GM23248 (cell line): ENCODE data around the gene POLA2. TPM values are rescaled to one million over a fixed set of nuclear protein-coding genes. Genes with fewer than 3 reads are reported as not detected.

Experiments used
- DNase-seq: peaks from one replicate; pipeline ENCODE4 v3.0.0-alpha.2; 2015
- H2AFZ ChIP-seq: fragments of 200-600 bp; sonication (generic); 2 replicates; pipeline ENCODE4 v1.6.1; 2016; ENCODE audit warnings: antibody characterized with exemption
- H3F3A ChIP-seq: fragments of 200-600 bp; sonication (generic); 2 replicates; pipeline ENCODE4 v1.6.1; 2016; ENCODE audit warnings: mild to moderate bottlenecking, antibody characterized with exemption, mixed run types; ENCODE audit not compliant: insufficient read depth
- H3K27ac ChIP-seq: fragments of 200-600 bp; sonication (generic); 2 replicates; pipeline ENCODE4 v1.5.1; 2016; ENCODE audit warnings: mild to moderate bottlenecking
- H3K27me3 ChIP-seq: fragments of 200-600 bp; sonication (generic); replicated peaks from 2 replicates; pipeline ENCODE4 v1.6.1; 2016; ENCODE audit warnings: mild to moderate bottlenecking; ENCODE audit not compliant: insufficient read depth
- H3K36me3 ChIP-seq: fragments of 200-600 bp; sonication (generic); 2 replicates; pipeline ENCODE4 v1.6.1; 2016; ENCODE audit warnings: low read depth, mild to moderate bottlenecking
- H3K4me1 ChIP-seq: fragments of 200-600 bp; sonication (generic); 2 replicates; pipeline ENCODE4 v1.6.1; 2016; ENCODE audit warnings: mild to moderate bottlenecking; ENCODE audit not compliant: insufficient read depth
- H3K4me2 ChIP-seq: fragments of 200-600 bp; sonication (generic); one replicate; pipeline ENCODE4 v1.6.1; 2016; ENCODE audit warnings: mild to moderate bottlenecking; ENCODE audit not compliant: unreplicated experiment
- H3K4me3 ChIP-seq: fragments of 200-600 bp; sonication (generic); 2 replicates; pipeline ENCODE4 v1.5.1; 2016; ENCODE audit warnings: mild to moderate bottlenecking
- H3K79me2 ChIP-seq: fragments of 200-600 bp; sonication (generic); 2 replicates; pipeline ENCODE4 v1.6.1; 2016; ENCODE audit warnings: mild to moderate bottlenecking; ENCODE audit not compliant: insufficient read depth
- H3K9ac ChIP-seq: fragments of 200-600 bp; sonication (generic); 2 replicates; pipeline ENCODE4 v1.6.1; 2016; ENCODE audit warnings: mild to moderate bottlenecking
- H3K9me2 ChIP-seq: fragments of 200-600 bp; sonication (generic); 2 replicates; pipeline ENCODE4 v1.6.1; 2016; ENCODE audit warnings: mixed run types, mild to moderate bottlenecking, moderate library complexity; ENCODE audit not compliant: insufficient read depth
- H3K9me3 ChIP-seq: fragments of 200-600 bp; sonication (generic); one replicate; pipeline ENCODE4 v1.6.1; 2017; ENCODE audit warnings: low read depth
- H4K20me1 ChIP-seq: fragments of 200-600 bp; sonication (generic); 2 replicates; pipeline ENCODE4 v1.6.0; 2016; ENCODE audit not compliant: insufficient read depth
- EZH2 ChIP-seq: fragments of 200-600 bp; sonication (generic); IDR thresholded peaks from 2 replicates; pipeline ENCODE4 v1.6.1; 2018; ENCODE audit warnings: antibody characterized with exemption, mild to moderate bottlenecking; ENCODE audit not compliant: insufficient read depth, poor library complexity, severe bottlenecking
- EZH2phosphoT487 ChIP-seq: fragments of 200-600 bp; sonication (generic); IDR thresholded peaks from 2 replicates; pipeline ENCODE4 v1.6.1; 2018; ENCODE audit warnings: antibody characterized with exemption, moderate library complexity, mild to moderate bottlenecking, low read depth; ENCODE audit not compliant: insufficient read depth
- WGBS, 2 experiments: methylation state at CpG; one replicate each; pipeline ENCODE4 v1.1.6; 2015 to 2017; ENCODE audit warnings: low lambda C conversion rate in 2 of 2, low coverage in 1 of 2; ENCODE audit errors: missing lambda C conversion rate in 2 of 2; 5-methylcytosine and 5-hydroxymethylcytosine counted together
- in situ Hi-C: fragments of 300-500 bp; cut with MboI; formaldehyde crosslinking; loops from 2 replicates; pipeline ENCODE4 v1.15.0; 2020
- polyA plus RNA-seq: library from polyadenylated mRNA; unstranded; fragments of >200 nt; fragmentation: Nextera tagmentation; extraction: Ambion mirVana; gene quantifications from 2 replicates; pipeline ENCODE4 v1.2.1, GENCODE V29; 2016
- total RNA-seq: library from RNA; depleted of rRNA; stranded (reverse); fragments of >200 nt; shearing (Covaris generic); gene quantifications from 2 replicates; pipeline ENCODE4 v1.2.3, GENCODE V29; 2014

The POLA2 gene
- total and polyA plus RNA-seq, 2 experiments from 2014 or later = 8.6 to 8.7 TPM

GRCh38 chr11:65295571-65296341 is 34.0 kb downstream of the POLA2 start:
- Histone ChIP-seq H3K79me2 (no peaks in the 10 kb centered on the region), H2AFZ (no peak overlapping the region), H3K4me2 (no peak overlapping the region), H3K9me3 (no peaks in the 10 kb centered on the region), H3F3A (peaks cover 15% of the 10 kb centered on the region), H3K4me3 (no peak overlapping the region), H3K4me1 (peaks cover 34% of the 10 kb centered on the region), H3K36me3 (peaks cover 10% of the 10 kb centered on the region; the same call in 1 of the 2 replicates), H3K9me2 (no peaks in the 10 kb centered on the region), H4K20me1 (no peaks in the 10 kb centered on the region), H3K9ac (no peak overlapping the region), H3K27ac (no peak overlapping the region), H3K27me3 (no peaks in the 10 kb centered on the region)
- in situ Hi-C loops = no loop called here
- WGBS, 2 experiments = 93 to 95% methylated on average over 11 of the region's 11 CpGs
- TF ChIP-seq EZH2phosphoT487 (no peak), EZH2 (no peak)
- no peak for DNase-seq

GRCh38 chr11:65297026-65297672 is 35.4 kb downstream of the POLA2 start:
- no peak for DNase-seq
- H3K36me3 ChIP-seq = peaks cover 10% of the 10 kb centered on the region; the same call in 1 of the 2 replicates
- no peak overlapping the region for H3K4me3 ChIP-seq
- no peaks in the 10 kb centered on the region for H3K9me3 ChIP-seq
- H3K9me2 ChIP-seq = no peaks in the 10 kb centered on the region
- H3K9ac ChIP-seq = no peak overlapping the region
- peaks cover 21% of the 10 kb centered on the region for H3K4me1 ChIP-seq
- 81% methylated on average over 12 of the region's 12 CpGs for WGBS, 2 experiments
- no peaks in the 10 kb centered on the region for H4K20me1 ChIP-seq
- no peak overlapping the region for H3K4me2 ChIP-seq
- no peaks in the 10 kb centered on the region for H3K27me3 ChIP-seq
- in situ Hi-C loops = no loop called here
- 0 out of 2 replicates have a peak, but pooled peaks cover 5% of the 10 kb centered on the region for H3F3A ChIP-seq
- no peak for TF ChIP-seq EZH2phosphoT487
- no peak for TF ChIP-seq EZH2
- no peak overlapping the region for H3K27ac ChIP-seq
- H2AFZ ChIP-seq = no peak overlapping the region
- H3K79me2 ChIP-seq = no peaks in the 10 kb centered on the region

- peaks cover 10% of the 10 kb centered on the region; the same call in 1 of the 2 replicates for H3K36me3 ChIP-seq
- peak overlapping the region; percentile 11; the same call in 1 of the 2 replicates for H2AFZ ChIP-seq
- H4K20me1 ChIP-seq = no peaks in the 10 kb centered on the region
- H3F3A ChIP-seq = no peaks in the 10 kb centered on the region
- no peaks in the 10 kb centered on the region for H3K79me2 ChIP-seq
- peak overlapping the region; percentile 39 for H3K27ac ChIP-seq
- no peak for TF ChIP-seq EZH2phosphoT487
- no peak for TF ChIP-seq EZH2
- peak overlapping the region; percentile 15 for H3K4me2 ChIP-seq
- H3K27me3 ChIP-seq = no peaks in the 10 kb centered on the region
- H3K4me1 ChIP-seq = peaks cover 14% of the 10 kb centered on the region
- no peaks in the 10 kb centered on the region for H3K9me3 ChIP-seq
- peak; percentile 26 for DNase-seq
- in situ Hi-C loops = no loop called here
- H3K4me3 ChIP-seq = no peak overlapping the region
- H3K9ac ChIP-seq = peak overlapping the region; percentile 61; the same call in 1 of the 2 replicates
- WGBS, 2 experiments = 44 to 46% methylated on average over 8 of the region's 8 CpGs
- H3K9me2 ChIP-seq = no peaks in the 10 kb centered on the region
These were observed 36.4 kb downstream of the POLA2 start for GRCh38 chr11:65298131-65298535.

- TF ChIP-seq EZH2phosphoT487 = no peak
- no peak for TF ChIP-seq EZH2
- Histone ChIP-seq H3F3A (no peaks in the 10 kb centered on the region), H3K9ac (peak overlapping the region; percentile 61), H3K27me3 (no peaks in the 10 kb centered on the region), H3K4me3 (no peak overlapping the region), H3K9me2 (no peaks in the 10 kb centered on the region), H3K36me3 (peaks cover 10% of the 10 kb centered on the region; the same call in 1 of the 2 replicates), H3K9me3 (no peaks in the 10 kb centered on the region), H3K27ac (peak overlapping the region; percentile 39), H3K4me1 (peaks cover 14% of the 10 kb centered on the region), H3K79me2 (no peaks in the 10 kb centered on the region), H4K20me1 (no peaks in the 10 kb centered on the region), H3K4me2 (peak overlapping the region; percentile 15), H2AFZ (peak overlapping the region; percentile 11; the same call in 1 of the 2 replicates)
- DNase-seq = peak; percentile 84
- 39 to 44% methylated on average over 12 of the region's 12 CpGs for WGBS, 2 experiments
- in situ Hi-C loops = no loop called here
These were observed 37.0 kb downstream of the POLA2 start for GRCh38 chr11:65298655-65299179.
